Measurements from ENCODE around the gene WDR33.

The WDR33 gene

GRCh38 chr2:127695491-127696472 is 115.2 kb downstream of the WDR33 start:
- DNase-seq (ENCODE audit: low read depth in 3 of 3): peak in 1 of 3 experiments; percentile 55

- DNase-seq (ENCODE audit: low read depth in 3 of 3): no peak
Measured at GRCh38 chr2:127694986-127695385, 116.0 kb downstream of the WDR33 start.

- DNase-seq (ENCODE audit: low read depth in 3 of 3): no peak
Measured at GRCh38 chr2:127690696-127691095, 120.3 kb downstream of the WDR33 start.

GRCh38 chr2:127688405-127688804 is 122.6 kb downstream of the WDR33 start:
- DNase-seq (ENCODE audit: low read depth in 3 of 3): no peak

GRCh38 chr2:127685410-127686080 is 125.4 kb downstream of the WDR33 start:
- no peak for DNase-seq (ENCODE audit: low read depth in 3 of 3)

- DNase-seq (ENCODE audit: low read depth in 3 of 3): no peak
Measured at GRCh38 chr2:127683757-127684156, 127.2 kb downstream of the WDR33 start.

GRCh38 chr2:127683056-127683455 is 127.9 kb downstream of the WDR33 start:
- DNase-seq (ENCODE audit: low read depth in 3 of 3): no peak

GRCh38 chr2:127681976-127682857 is 128.8 kb downstream of the WDR33 start:
- DNase-seq (ENCODE audit: low read depth in 3 of 3): no peak

- DNase-seq (ENCODE audit: low read depth in 3 of 3): no peak
Measured at GRCh38 chr2:127681288-127681804, 129.6 kb downstream of the WDR33 start.

GRCh38 chr2:127680706-127681287 is 130.2 kb downstream of the WDR33 start:
- DNase-seq (ENCODE audit: low read depth in 3 of 3): no peak

- no peak for DNase-seq (ENCODE audit: low read depth in 3 of 3)
Measured at GRCh38 chr2:127679680-127680361, 131.2 kb downstream of the WDR33 start.

- no peak for DNase-seq (ENCODE audit: low read depth in 3 of 3)
Measured at GRCh38 chr2:127678991-127679390, 132.0 kb downstream of the WDR33 start.

GRCh38 chr2:127678531-127678930 is 132.4 kb downstream of the WDR33 start:
- DNase-seq (ENCODE audit: low read depth in 3 of 3): no peak

- no peak for DNase-seq (ENCODE audit: low read depth in 3 of 3)
Measured at GRCh38 chr2:127676906-127677305, 134.1 kb downstream of the WDR33 start.

- no peak for DNase-seq (ENCODE audit: low read depth in 3 of 3)
Measured at GRCh38 chr2:127675331-127676261, 135.4 kb downstream of the WDR33 start, which contains the start of gene LIMS2. LIMS2 (minus strand) TSS chr2:127675530; CDS start chr2:127675024, 506 bp downstream.

GRCh38 chr2:127674241-127675209 is 136.4 kb downstream of the WDR33 start:
- DNase-seq (ENCODE audit: low read depth in 3 of 3): peak in 1 of 3 experiments; percentile 21

GRCh38 chr2:127673291-127674069 is 137.5 kb downstream of the WDR33 start:
- no peak for DNase-seq (ENCODE audit: low read depth in 3 of 3)
